Kidney (tissue), 14 donors: ENCODE data around the gene PTPRG. TPM values are rescaled to one million over a fixed set of nuclear protein-coding genes. Genes with fewer than 3 reads are reported as not detected.
"Not testable (repeated sequence)": the region's sequence is repeated elsewhere in the genome, so short reads cannot be mapped to it uniquely, and the experiment has no call there.

ENCODE experiments used
- DNase-seq, 5 donors: peaks; one replicate each; pipeline ENCODE4 v3.0.0-alpha.2; 2013 to 2020
- FAIRE-seq: peaks from 2 replicates; lab custom pipeline; 2012; peaks lifted over from hg19 to GRCh38; lab: Jason Lieb, UNC
- H3K27ac ChIP-seq, 2 donors: one replicate each; pipeline ENCODE4 v1.7.0; 2013; ENCODE audit warnings: low read depth in 2 of 2, low read length in 2 of 2, inconsistent platforms in 1 of 2
- H3K27me3 ChIP-seq: one replicate; pipeline ENCODE4 v1.7.1; 2013; ENCODE audit warnings: low read length, inconsistent platforms; ENCODE audit not compliant: control insufficient read depth, insufficient read depth
- H3K36me3 ChIP-seq, 3 donors: one replicate each; pipeline versions ENCODE4 v1.7.0 to v1.7.1; 2013; ENCODE audit warnings: low read length in 3 of 3, control low read depth in 1 of 3, inconsistent platforms in 1 of 3; ENCODE audit not compliant: insufficient read depth in 3 of 3, control insufficient read depth in 2 of 3
- H3K4me1 ChIP-seq, 3 donors: one replicate each; pipeline versions ENCODE4 v1.7.0 to v1.7.1; 2013; ENCODE audit warnings: low read length in 3 of 3, inconsistent platforms in 1 of 3, low read depth in 1 of 3; ENCODE audit not compliant: control insufficient read depth in 2 of 3, insufficient read depth in 2 of 3
- H3K4me3 ChIP-seq, 3 donors: one replicate each; pipeline versions ENCODE4 v1.7.0 to v1.8.1; 2013; ENCODE audit warnings: low read length in 3 of 3, control low read depth in 1 of 3, inconsistent platforms in 1 of 3
- H3K9ac ChIP-seq, 3 donors: one replicate each; pipeline versions ENCODE4 v1.7.0 to v1.7.1; 2013; ENCODE audit warnings: low read length in 3 of 3, control low read depth in 1 of 3, inconsistent platforms in 1 of 3
- H3K9me3 ChIP-seq, 3 donors: one replicate each; pipeline versions ENCODE4 v1.7.0 to v1.7.1; 2013; ENCODE audit warnings: low read length in 3 of 3, control low read depth in 1 of 3, inconsistent platforms in 1 of 3; ENCODE audit not compliant: control insufficient read depth in 2 of 3, insufficient read depth in 1 of 3
- intact Hi-C: fragments of 100-400 bp; cut with DNase I; formaldehyde crosslinking; loops from one replicate; pipeline ENCODE4 v1.11.1; 2022
- polyA plus RNA-seq: library from polyadenylated mRNA; stranded (reverse); fragments of 350-450 nt; fragmentation: Illumina TruSeq; extraction: RNeasy Lipid Tissue Mini Kit (QIAGEN cat#74804); gene quantifications from one replicate; pipeline ENCODE4 v1.2.3, GENCODE V29; 2014; ENCODE audit warnings: low read depth, low replicate concordance; ENCODE audit not compliant: insufficient read depth
- total RNA-seq: library from RNA; stranded (reverse); fragmentation: NEBNext Ultra II Directional; extraction: Animal tissue kit (Norgen Biotek cat#: 25700); gene quantifications from one replicate; pipeline ENCODE4 v1.2.1, GENCODE V29; 2021
- TF ChIP-seq, protein P1 (sequence below): IDR thresholded peaks from 3 replicates; pipeline ENCODE4 v1.5.1; 2012; ENCODE audit warnings: mild to moderate bottlenecking, moderate library complexity, borderline replicate concordance; ENCODE audit not compliant: insufficient read depth; ENCODE audit errors: extremely low read depth
- donor health status: control.
- donor health status: control.
- donor health status: control.
- donor health status: control.
- donor health status: control.
- donor health status: DM: yes; HTN: yes; CAD: no.
- donor health status: Normal renal cell carcinoma (clear cell type).

PTPRG gene
- total and polyA plus RNA-seq, 2 donors from 2014 or later, result 9.2 to 154 TPM

DNA sequence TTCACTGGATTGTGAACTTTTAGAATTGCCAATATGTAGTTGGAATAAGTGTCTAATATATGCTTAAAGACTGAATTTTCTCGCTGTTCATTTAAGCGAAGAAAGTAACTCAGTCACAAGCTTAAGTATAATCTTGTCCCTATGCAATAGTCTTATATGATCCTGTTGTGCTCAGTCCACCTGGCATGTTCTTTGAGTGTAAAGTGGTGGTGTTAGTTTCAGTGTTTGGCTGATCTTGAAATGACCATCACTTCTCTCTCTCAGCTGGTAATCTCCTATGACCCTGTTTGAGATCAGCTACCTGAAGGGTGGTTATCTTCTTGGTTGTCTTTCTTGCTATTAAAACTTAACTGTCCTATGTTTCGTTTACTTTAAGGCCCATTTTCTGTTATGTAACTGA is 197.5 kb downstream of the PTPRG start:
- FAIRE-seq (no peak), DNase-seq (no peak)
- Histone ChIP-seq H3K4me1 (no peaks in the 10 kb centered on the region), H3K27me3 (no peaks in the 10 kb centered on the region), H3K9ac (no peak overlapping the region), H3K27ac (no peak overlapping the region), H3K4me3 (no peak overlapping the region), H3K9me3 (no peaks in the 10 kb centered on the region), H3K36me3 (no peaks in the 10 kb centered on the region)
- intact Hi-C loops, result no loop called here
- TF ChIP-seq, protein P1, sequence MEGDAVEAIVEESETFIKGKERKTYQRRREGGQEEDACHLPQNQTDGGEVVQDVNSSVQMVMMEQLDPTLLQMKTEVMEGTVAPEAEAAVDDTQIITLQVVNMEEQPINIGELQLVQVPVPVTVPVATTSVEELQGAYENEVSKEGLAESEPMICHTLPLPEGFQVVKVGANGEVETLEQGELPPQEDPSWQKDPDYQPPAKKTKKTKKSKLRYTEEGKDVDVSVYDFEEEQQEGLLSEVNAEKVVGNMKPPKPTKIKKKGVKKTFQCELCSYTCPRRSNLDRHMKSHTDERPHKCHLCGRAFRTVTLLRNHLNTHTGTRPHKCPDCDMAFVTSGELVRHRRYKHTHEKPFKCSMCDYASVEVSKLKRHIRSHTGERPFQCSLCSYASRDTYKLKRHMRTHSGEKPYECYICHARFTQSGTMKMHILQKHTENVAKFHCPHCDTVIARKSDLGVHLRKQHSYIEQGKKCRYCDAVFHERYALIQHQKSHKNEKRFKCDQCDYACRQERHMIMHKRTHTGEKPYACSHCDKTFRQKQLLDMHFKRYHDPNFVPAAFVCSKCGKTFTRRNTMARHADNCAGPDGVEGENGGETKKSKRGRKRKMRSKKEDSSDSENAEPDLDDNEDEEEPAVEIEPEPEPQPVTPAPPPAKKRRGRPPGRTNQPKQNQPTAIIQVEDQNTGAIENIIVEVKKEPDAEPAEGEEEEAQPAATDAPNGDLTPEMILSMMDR, result no peak

DNA sequence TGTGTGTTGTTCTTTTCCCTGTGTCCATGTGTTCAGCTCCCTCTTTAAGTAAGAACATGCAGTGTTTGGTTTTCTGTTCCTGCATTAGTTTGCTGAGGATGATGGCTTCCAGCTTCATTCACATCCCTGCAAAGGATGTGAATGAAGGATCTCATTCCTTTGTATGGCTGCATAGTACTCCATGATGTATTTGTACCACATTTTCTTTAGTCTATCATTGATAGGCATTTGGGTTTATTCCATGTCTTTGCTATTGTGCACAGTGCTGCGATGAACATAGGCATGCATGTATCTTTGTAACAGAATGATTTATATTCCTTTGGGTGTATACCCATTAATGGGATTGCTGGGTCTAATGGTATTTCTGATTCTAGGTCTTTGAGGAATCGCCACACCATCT is 199.4 kb downstream of the PTPRG start:
- FAIRE-seq, H3K9me3 ChIP-seq, H3K9ac ChIP-seq, H3K27me3 ChIP-seq, H3K36me3 ChIP-seq, DNase-seq, H3K4me3 ChIP-seq, intact Hi-C loops, H3K27ac ChIP-seq, H3K4me1 ChIP-seq: not testable (repeated sequence)

DNA sequence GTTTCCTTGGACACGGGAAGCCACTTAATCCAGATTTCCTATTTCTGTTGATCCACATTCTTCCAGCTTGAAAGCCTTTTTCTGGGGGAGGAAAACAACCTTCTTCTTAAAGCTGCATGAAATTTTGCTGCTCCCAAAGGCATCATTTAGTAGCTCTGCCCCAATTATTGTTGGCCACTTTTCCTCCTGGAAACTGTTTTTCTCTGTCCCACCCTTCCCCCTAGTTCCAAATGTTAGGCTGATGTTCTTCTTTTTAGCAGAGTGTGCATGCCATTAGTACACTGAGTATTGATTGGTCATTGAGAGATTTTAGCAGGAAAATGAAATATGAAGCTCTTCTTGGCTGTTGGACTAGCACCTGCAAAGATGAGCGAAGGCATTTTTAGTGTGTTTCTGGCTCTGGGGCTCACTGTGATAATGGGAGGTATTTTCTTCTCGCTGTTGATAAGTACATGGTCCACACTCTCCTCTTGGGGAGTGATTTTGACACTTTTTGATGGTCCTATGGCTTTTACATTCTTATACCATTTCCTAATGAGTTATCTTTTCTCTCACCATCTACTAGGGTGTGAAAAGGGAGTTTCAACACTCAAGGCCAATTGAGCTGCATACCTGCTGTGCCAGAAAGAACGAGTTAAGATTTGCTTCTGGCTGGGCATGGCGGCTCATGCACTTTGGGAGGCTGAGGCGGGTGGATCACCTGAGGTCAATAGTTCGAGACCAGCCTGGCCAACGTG is 200.5 kb downstream of the PTPRG start:
- Histone ChIP-seq H3K4me1 (no peaks in the 10 kb centered on the region), H3K27ac (no peak overlapping the region), H3K4me3 (no peak overlapping the region), H3K36me3 (no peaks in the 10 kb centered on the region), H3K9me3 (no peaks in the 10 kb centered on the region), H3K27me3 (no peaks in the 10 kb centered on the region), H3K9ac (no peak overlapping the region)
- intact Hi-C loops, result no loop called here
- DNase-seq, result no peak
- TF ChIP-seq, protein P1, result no peak
- FAIRE-seq, result no peak

DNA sequence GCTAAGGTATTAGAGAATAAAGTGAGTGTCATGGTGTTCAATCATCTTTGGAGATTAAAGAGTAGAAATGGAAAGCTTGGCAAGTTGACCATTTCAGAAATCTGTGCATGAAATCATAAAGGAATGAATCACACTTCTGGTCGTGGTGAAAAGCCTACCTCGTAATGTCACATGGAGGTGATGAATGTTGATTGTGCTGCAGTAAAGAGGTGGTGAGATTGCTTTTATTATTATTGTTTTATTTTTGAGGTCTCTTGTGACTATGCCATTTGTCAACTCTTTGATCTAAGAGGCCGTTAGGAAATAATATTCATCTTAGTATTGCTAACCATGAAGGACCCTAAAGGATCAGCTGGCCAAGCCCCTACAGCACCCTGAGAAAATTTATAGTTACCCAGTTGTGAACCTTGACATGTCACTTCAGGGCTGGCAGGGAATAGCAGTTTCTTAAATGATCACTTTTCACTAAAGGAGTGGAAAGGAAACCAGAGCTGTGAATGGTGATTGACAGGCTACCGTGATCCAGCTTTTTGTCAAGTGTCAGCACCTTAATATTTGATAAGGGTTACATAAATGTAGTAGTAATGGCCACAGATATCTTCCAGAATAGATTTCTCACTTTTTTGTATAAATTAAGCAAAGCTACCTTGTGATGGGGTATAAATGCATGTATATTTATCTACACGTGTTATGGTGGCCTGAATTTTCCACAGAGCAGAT is 203.9 kb downstream of the PTPRG start:
- H3K27ac ChIP-seq, result no peak overlapping the region
- intact Hi-C loops, result no loop called here
- TF ChIP-seq, protein P1, result no peak
- no peaks in the 10 kb centered on the region for H3K9me3 ChIP-seq
- FAIRE-seq, result no peak
- peaks cover 0 to 4% (median 0%) of the 10 kb centered on the region in 3 donors for H3K4me1 ChIP-seq
- no peaks in the 10 kb centered on the region for H3K27me3 ChIP-seq
- H3K9ac ChIP-seq, result no peak overlapping the region
- no peaks in the 10 kb centered on the region for H3K36me3 ChIP-seq
- DNase-seq, result no peak
- no peak overlapping the region for H3K4me3 ChIP-seq
